H9 (cell line): Measurements from ENCODE around the gene PRIM2. TPM values are rescaled to one million over a fixed set of nuclear protein-coding genes. Genes with fewer than 3 reads are reported as not detected.
"Not testable (repeated sequence)": the region's sequence is repeated elsewhere in the genome, so short reads cannot be mapped to it uniquely, and the experiment has no call there.

Experiments
- DNase-seq: peaks from one replicate; pipeline ENCODE4 v3.0.0-alpha.2; 2017
- H2AFZ ChIP-seq: one replicate; pipeline ENCODE4 v1.6.1; 2013; ENCODE audit warnings: mild to moderate bottlenecking, low read length, control low read depth, moderate library complexity
- H2AK5ac ChIP-seq: 2 replicates; pipeline ENCODE4 v1.6.1; 2013; ENCODE audit warnings: low read length, control low read depth, mixed read lengths; ENCODE audit not compliant: insufficient read length
- H2BK120ac ChIP-seq: one replicate; pipeline ENCODE4 v1.6.1; 2013; ENCODE audit warnings: low read depth, mild to moderate bottlenecking, low read length, control low read depth, inconsistent platforms; ENCODE audit not compliant: poor library complexity, severe bottlenecking
- H2BK12ac ChIP-seq: 2 replicates; pipeline ENCODE4 v1.6.1; 2013; ENCODE audit warnings: low read length, control low read depth, mixed read lengths, low read depth; ENCODE audit not compliant: insufficient read length
- H2BK15ac ChIP-seq: 2 replicates; pipeline ENCODE4 v1.6.1; 2013; ENCODE audit warnings: low read depth, low read length, control low read depth
- H2BK20ac ChIP-seq: one replicate; pipeline ENCODE4 v1.6.1; 2013; ENCODE audit warnings: low read depth, mild to moderate bottlenecking, low read length, control low read depth, inconsistent platforms; ENCODE audit not compliant: poor library complexity, severe bottlenecking
- H2BK5ac ChIP-seq: 2 replicates; pipeline ENCODE4 v1.6.1; 2013; ENCODE audit warnings: low read length, control low read depth, mixed read lengths; ENCODE audit not compliant: insufficient read length
- H3K14ac ChIP-seq: 2 replicates; pipeline ENCODE4 v1.6.1; 2013; ENCODE audit warnings: low read length, control low read depth; ENCODE audit not compliant: insufficient read depth
- H3K18ac ChIP-seq: 2 replicates; pipeline ENCODE4 v1.6.1; 2013; ENCODE audit warnings: low read depth, mild to moderate bottlenecking, mixed read lengths, low read length, control low read depth; ENCODE audit not compliant: insufficient read length
- H3K23ac ChIP-seq: 2 replicates; pipeline ENCODE4 v1.6.1; 2013; ENCODE audit warnings: low read length, control low read depth, mixed read lengths, low read depth; ENCODE audit not compliant: insufficient read length
- H3K23me2 ChIP-seq: 2 replicates; pipeline ENCODE4 v1.6.1; 2013; ENCODE audit warnings: low read depth, mild to moderate bottlenecking, mixed read lengths, low read length, control low read depth; ENCODE audit not compliant: insufficient read length, poor library complexity, severe bottlenecking
- H3K27ac ChIP-seq: 2 replicates; pipeline ENCODE4 v1.5.1; 2013; ENCODE audit warnings: low read length, control low read depth, mixed read lengths, low read depth; ENCODE audit not compliant: insufficient read length
- H3K27me3 ChIP-seq: 2 replicates; pipeline ENCODE4 v1.6.1; 2013; ENCODE audit warnings: low read length, control low read depth, inconsistent platforms; ENCODE audit not compliant: insufficient read depth
- H3K4ac ChIP-seq: 2 replicates; pipeline ENCODE4 v1.6.1; 2013; ENCODE audit warnings: low read depth, mild to moderate bottlenecking, control low read depth, inconsistent platforms, low read length, moderate library complexity
- H3K4me1 ChIP-seq: 2 replicates; pipeline ENCODE4 v1.6.1; 2013; ENCODE audit warnings: low read length, control low read depth, inconsistent platforms; ENCODE audit not compliant: insufficient read depth
- H3K4me2 ChIP-seq: 2 replicates; pipeline ENCODE4 v1.6.1; 2013; ENCODE audit warnings: low read length, control low read depth, mixed read lengths; ENCODE audit not compliant: insufficient read length, insufficient read depth
- H3K56ac ChIP-seq: 2 replicates; pipeline ENCODE4 v1.6.1; 2013; ENCODE audit warnings: low read depth, mild to moderate bottlenecking, mixed read lengths, low read length, control low read depth; ENCODE audit not compliant: insufficient read length
- H3K79me1 ChIP-seq: 2 replicates; pipeline ENCODE4 v1.6.1; 2013; ENCODE audit warnings: low read depth, mild to moderate bottlenecking, moderate library complexity, low read length, control low read depth, inconsistent platforms; ENCODE audit not compliant: insufficient read depth, poor library complexity, severe bottlenecking
- H3K79me2 ChIP-seq: 2 replicates; pipeline ENCODE4 v1.6.1; 2013; ENCODE audit warnings: low read length, control low read depth, inconsistent platforms; ENCODE audit not compliant: insufficient read depth
- H3K9ac ChIP-seq: 2 replicates; pipeline ENCODE4 v1.6.1; 2013; ENCODE audit warnings: low read length, control low read depth, mixed read lengths; ENCODE audit not compliant: insufficient read length; ENCODE audit errors: extremely low read depth
- H3K9me3 ChIP-seq: one replicate; pipeline ENCODE4 v1.6.1; 2013; ENCODE audit warnings: low read depth, low read length, inconsistent platforms; ENCODE audit not compliant: control insufficient read depth
- H3T11ph ChIP-seq: one replicate; pipeline ENCODE4 v1.6.1; 2013; ENCODE audit warnings: mild to moderate bottlenecking, low read length, control low read depth, inconsistent platforms
- H4K20me1 ChIP-seq: one replicate; pipeline ENCODE4 v1.6.1; 2013; ENCODE audit not compliant: control insufficient read depth, insufficient read length, insufficient read depth
- H4K5ac ChIP-seq: 2 replicates; pipeline ENCODE4 v1.6.1; 2013; ENCODE audit warnings: low read depth, mild to moderate bottlenecking, mixed read lengths, low read length, control low read depth; ENCODE audit not compliant: insufficient read length
- H4K8ac ChIP-seq: replicated peaks from 2 replicates; pipeline ENCODE4 v1.6.1; 2013; ENCODE audit warnings: low read length, control low read depth, mixed read lengths, low read depth; ENCODE audit not compliant: insufficient read length
- H4K91ac ChIP-seq: 2 replicates; pipeline ENCODE4 v1.6.1; 2013; ENCODE audit warnings: low read depth, mild to moderate bottlenecking, moderate library complexity, mixed read lengths, low read length, control low read depth; ENCODE audit not compliant: insufficient read length
- H3K27ac Mint-ChIP-seq, 3 experiments: 2 replicates in 2 of 3; 3 replicates in 1 of 3; pipeline ENCODE4 v1.8.0; 2020 to 2021; ENCODE audit warnings: mixed read lengths in 3 of 3, mild to moderate bottlenecking in 1 of 3, moderate library complexity in 1 of 3
- H3K27me3 Mint-ChIP-seq: 2 replicates; pipeline ENCODE4 v1.8.0; 2021; ENCODE audit warnings: low read depth, mild to moderate bottlenecking, moderate library complexity, mixed read lengths
- H3K36me3 Mint-ChIP-seq, 3 experiments: 2 replicates in 2 of 3; 3 replicates in 1 of 3; pipeline ENCODE4 v1.8.0; 2020 to 2021; ENCODE audit warnings: low read depth in 3 of 3, mixed read lengths in 3 of 3; ENCODE audit not compliant: insufficient read depth in 1 of 3
- H3K4me1 Mint-ChIP-seq, 2 experiments: 2 replicates each; pipeline ENCODE4 v1.8.0; 2020; ENCODE audit warnings: mixed read lengths in 2 of 2
- H3K4me3 Mint-ChIP-seq, 2 experiments: 2 replicates in 1 of 2; 3 replicates in 1 of 2; pipeline ENCODE4 v1.8.0; 2020 to 2021; ENCODE audit warnings: mild to moderate bottlenecking in 2 of 2, mixed read lengths in 2 of 2, moderate library complexity in 1 of 2
- H3K9me3 Mint-ChIP-seq, 2 experiments: 2 replicates in 1 of 2; 3 replicates in 1 of 2; pipeline ENCODE4 v1.8.0; 2020; ENCODE audit warnings: mild to moderate bottlenecking in 2 of 2, mixed read lengths in 2 of 2, moderate library complexity in 1 of 2
- WGBS: extraction: QIAGEN DNeasy Blood & Tissue Kit; methylation state at CpG from one replicate; pipeline ENCODE4 v1.1.7; 2013; ENCODE audit warnings: missing lambda C conversion rate, low lambda C conversion rate, mixed read lengths; ENCODE audit not compliant: insufficient read length; ENCODE audit errors: extremely low coverage; 5-methylcytosine and 5-hydroxymethylcytosine counted together
- total RNA-seq: library from RNA; stranded (reverse); gene quantifications from 2 replicates; pipeline ENCODE4 v1.2.1, GENCODE V29; 2021

Gene PRIM2
- total RNA-seq, 1 experiment from 2014 or later, result 43.0 TPM

DNA sequence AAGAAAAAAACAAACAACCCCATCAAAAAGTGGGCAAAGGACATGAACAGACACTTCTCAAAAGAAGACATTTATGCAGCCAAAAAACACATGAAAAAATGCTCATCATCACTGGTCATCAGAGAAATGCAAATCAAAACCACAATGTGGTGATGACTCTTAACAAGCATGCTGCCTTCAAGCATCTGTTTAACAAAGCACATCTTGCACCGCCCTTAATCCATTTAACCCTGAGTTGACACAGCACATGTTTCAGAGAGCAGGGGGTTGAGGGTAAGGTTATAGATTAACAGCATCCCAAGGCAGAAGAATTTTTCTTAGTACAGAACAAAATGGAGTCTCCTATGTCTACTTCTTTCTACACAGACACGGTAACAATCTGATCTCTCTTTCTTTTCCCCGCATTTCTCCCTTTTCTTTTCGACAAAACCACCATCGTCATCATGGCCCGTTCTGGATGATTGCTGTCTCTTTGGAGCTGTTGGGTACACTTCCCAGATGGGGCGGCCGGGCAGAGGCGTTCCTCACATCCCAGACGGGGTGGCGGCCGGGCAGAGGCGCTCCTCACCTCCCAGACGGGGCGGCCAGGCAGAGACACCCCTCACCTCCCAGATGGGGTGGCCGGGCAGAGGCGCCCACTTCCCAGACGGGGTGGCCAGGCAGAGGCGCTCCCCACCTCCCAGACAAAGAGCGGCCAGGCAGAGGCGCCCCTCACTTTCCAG is 7.2 kb upstream of the PRIM2 start:
- no CpG with 5 or more reads among the region's 21 CpGs for WGBS
- H3K9me3 Mint-ChIP-seq, result peaks cover 9 to 11% of the 10 kb centered on the region in 2 experiments; a peak in 4 of 5 replicates
- H3K4me3 Mint-ChIP-seq, result not testable (repeated sequence)

More for the DNA sequence above, 7.2 kb upstream of the PRIM2 start:
- not testable (repeated sequence) for H3K9me3 ChIP-seq, H3K79me2 ChIP-seq, H3K23ac ChIP-seq, H3K4me1 Mint-ChIP-seq, DNase-seq, H3K27me3 Mint-ChIP-seq, H3K27ac ChIP-seq, H4K91ac ChIP-seq, H3K27ac Mint-ChIP-seq, H3K23me2 ChIP-seq, H3K9ac ChIP-seq, H2BK5ac ChIP-seq, H2AK5ac ChIP-seq, H3K4me2 ChIP-seq, H2BK15ac ChIP-seq, H3K27me3 ChIP-seq, H3K14ac ChIP-seq, H2BK120ac ChIP-seq, H4K8ac ChIP-seq, H3K36me3 Mint-ChIP-seq, H4K20me1 ChIP-seq, H3T11ph ChIP-seq, H2BK12ac ChIP-seq, H2AFZ ChIP-seq, H3K56ac ChIP-seq, H3K18ac ChIP-seq, H3K4me1 ChIP-seq, H4K5ac ChIP-seq, H3K79me1 ChIP-seq, H3K4ac ChIP-seq, H2BK20ac ChIP-seq
